Measurements from ENCODE around the gene SH3PXD2A.

DNA sequence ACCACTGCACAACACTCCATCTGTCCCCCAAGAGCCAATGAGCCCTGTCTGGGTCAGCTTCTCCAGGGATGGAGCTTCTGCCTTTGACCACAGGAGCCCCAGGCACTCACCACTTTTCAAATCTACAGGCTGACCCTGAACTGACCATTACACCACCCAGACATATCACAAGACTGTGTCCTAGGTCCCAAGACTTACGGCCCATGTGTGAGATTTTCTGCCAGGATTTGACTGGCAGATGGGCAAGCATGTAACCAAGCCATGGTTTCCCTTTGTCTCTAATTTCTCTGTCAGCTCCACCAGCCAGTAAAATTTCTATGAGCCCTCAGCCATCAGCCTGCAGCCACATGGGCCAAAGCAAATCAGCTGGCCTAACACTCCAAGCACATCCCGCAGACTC, 92.5 kb downstream of the SH3PXD2A start:
- TF ChIP-seq GATA3 (IDR thresholded peaks at IDR 0.05; ENCODE audit: low read depth, low read length) = no peak
- no peak for TF ChIP-seq GATA2 (IDR thresholded peaks at IDR 0.05; ENCODE audit: low read depth, low read length)

Measured in SH-SY5Y (cell line).